HEK293 (cell line): ENCODE measurements around the gene ZFR.
A peak's percentile ranks its signal among the peaks of the same experiment; 100 is the strongest.

Experiments
- CTCF ChIA-PET: fragments of 350-600 bp; formaldehyde crosslinking; extraction: SDS; loops from one replicate; lab custom pipeline; 2021; ENCODE audit warnings: antibody characterized with exemption; lab: Yijun Ruan, JAX
- POLR2A ChIA-PET: fragments of 300-600 bp; formaldehyde crosslinking; extraction: SDS; loops from one replicate; lab custom pipeline; 2020; ENCODE audit warnings: antibody characterized with exemption, inconsistent platforms; lab: Yijun Ruan, JAX
- H3K27ac ChIP-seq: fragments of 200-500 bp; sonication (Bioruptor generic); 2 replicates; pipeline ENCODE4 v1.5.1; 2014; ENCODE audit warnings: low read depth, low read length, control low read depth, inconsistent platforms; ENCODE audit errors: extremely low read depth
- H3K36me3 ChIP-seq, 2 experiments: fragments of 200-500 bp in 1 of 2; sonication (Bioruptor generic) in 1 of 2; 1 replicate in 1 of 2; 2 replicates in 1 of 2; pipeline ENCODE4 v1.5.1; 2014 to 2017; ENCODE audit warnings: inconsistent platforms in 2 of 2, low read length in 2 of 2; ENCODE audit not compliant: control insufficient read depth in 2 of 2, insufficient read depth in 1 of 2
- H3K4me1 ChIP-seq: fragments of 200-500 bp; sonication (Bioruptor generic); 2 replicates; pipeline ENCODE4 v1.5.1; 2014; ENCODE audit warnings: mild to moderate bottlenecking, low read length, inconsistent platforms; ENCODE audit not compliant: control insufficient read depth, insufficient read depth
- H3K4me3 ChIP-seq: 2 replicates; pipeline ENCODE4 v1.5.1; 2011; ENCODE audit warnings: low read depth, mild to moderate bottlenecking, control low read depth, low read length, moderate library complexity
- H3K9me3 ChIP-seq: fragments of 200-500 bp; sonication (Bioruptor generic); 2 replicates; pipeline ENCODE4 v1.5.1; 2014; ENCODE audit warnings: low read depth, low read length, inconsistent platforms; ENCODE audit not compliant: control insufficient read depth, insufficient read depth
- FEZF1 ChIP-seq: fragments of 450-650 bp; formaldehyde crosslinking; IDR thresholded peaks from 2 replicates; pipeline ENCODE4 v1.5.1; 2016; ENCODE audit warnings: missing biosample characterization, missing genetic modification characterization
- HOXA7 ChIP-seq: sonication (generic); formaldehyde crosslinking; IDR thresholded peaks from 2 replicates; pipeline ENCODE4 v1.8.1; 2022; ENCODE audit warnings: missing genetic modification reagents, borderline replicate concordance
- INSM2 ChIP-seq: fragments of 450-650 bp; formaldehyde crosslinking; IDR thresholded peaks from 2 replicates; pipeline ENCODE4 v1.5.1; 2016; ENCODE audit warnings: missing biosample characterization, missing genetic modification characterization
- SCRT2 ChIP-seq: fragments of 450-650 bp; formaldehyde crosslinking; IDR thresholded peaks from 2 replicates; pipeline ENCODE4 v1.5.1; 2016; ENCODE audit warnings: missing biosample characterization, missing genetic modification characterization
- SETDB1 ChIP-seq: IDR thresholded peaks from one replicate; pipeline ENCODE4 v1.6.1; 2017; ENCODE audit warnings: mild to moderate bottlenecking, low read length, moderate library complexity, mixed read lengths; ENCODE audit not compliant: insufficient read length
- ZNF19 ChIP-seq: fragments of 450-650 bp; formaldehyde crosslinking; IDR thresholded peaks from 2 replicates; pipeline ENCODE4; 2016; ENCODE audit warnings: missing biosample characterization, missing genetic modification characterization, low read depth
- ZNF280D ChIP-seq: fragments of 450-650 bp; formaldehyde crosslinking; IDR thresholded peaks from 2 replicates; pipeline ENCODE4 v1.5.1; 2016; ENCODE audit warnings: missing biosample characterization, missing genetic modification characterization
- ZNF292 ChIP-seq: fragments of 450-650 bp; formaldehyde crosslinking; IDR thresholded peaks from 2 replicates; pipeline ENCODE4 v1.5.1; 2016; ENCODE audit warnings: low read depth, missing biosample characterization, missing genetic modification characterization, borderline replicate concordance
- ZNF302 ChIP-seq: fragments of 450-650 bp; formaldehyde crosslinking; IDR thresholded peaks from 2 replicates; pipeline ENCODE4 v1.5.1; 2016; ENCODE audit warnings: missing biosample characterization, missing genetic modification characterization, low read depth
- ZNF335 ChIP-seq: fragments of 450-650 bp; formaldehyde crosslinking; conservative IDR thresholded peaks from 2 replicates; pipeline ENCODE4 v1.5.1; 2016; ENCODE audit warnings: missing biosample characterization, missing genetic modification characterization
- ZNF354C ChIP-seq: fragments of 450-650 bp; formaldehyde crosslinking; IDR thresholded peaks from 2 replicates; pipeline ENCODE4 v1.5.1; 2016; ENCODE audit warnings: missing biosample characterization, missing genetic modification characterization, low read depth, borderline replicate concordance
- ZNF558 ChIP-seq: fragments of 450-650 bp; formaldehyde crosslinking; IDR thresholded peaks from 2 replicates; pipeline ENCODE4 v1.5.1; 2016; ENCODE audit warnings: missing biosample characterization, missing genetic modification characterization
- ZNF777 ChIP-seq: fragments of 450-650 bp; formaldehyde crosslinking; IDR thresholded peaks from 2 replicates; pipeline ENCODE4 v1.5.1; 2017; ENCODE audit warnings: missing biosample characterization, missing genetic modification characterization, borderline replicate concordance
- ZNF837 ChIP-seq: fragments of 450-650 bp; formaldehyde crosslinking; IDR thresholded peaks from 2 replicates; pipeline ENCODE4 v1.5.1; 2016; ENCODE audit warnings: missing biosample characterization, missing genetic modification characterization
- ZSCAN16 ChIP-seq: fragments of 450-650 bp; formaldehyde crosslinking; IDR thresholded peaks from 2 replicates; pipeline ENCODE4 v1.5.1; 2016; ENCODE audit warnings: missing biosample characterization, missing genetic modification characterization
- ZSCAN4 ChIP-seq: fragments of 450-650 bp; formaldehyde crosslinking; IDR thresholded peaks from 2 replicates; pipeline ENCODE4 v1.5.1; 2017; ENCODE audit warnings: missing biosample characterization, missing genetic modification characterization

Gene ZFR

GRCh38 chr5:32352685-32353084, 91.9 kb downstream of the ZFR start:
- TF ChIP-seq ZNF302 (tag by site-specific recombination) (no peak), ZSCAN16 (tag by site-specific recombination) (no peak), ZNF292 (tag by site-specific recombination) (no peak), ZNF354C (tag by site-specific recombination) (no peak), HOXA7 (CRISPR knock-in tag) (no peak), INSM2 (tag by site-specific recombination) (no peak), ZNF837 (tag by site-specific recombination) (no peak), ZNF335 (tag by site-specific recombination) (no peak), FEZF1 (tag by site-specific recombination) (no peak)
- TF ChIP-seq, all 188 proteins: peak for 0
- Histone ChIP-seq H3K36me3 (peaks cover 27 to 30% of the 10 kb centered on the region in 2 experiments), H3K4me3 (no peak overlapping the region), H3K27ac (no peak overlapping the region), H3K9me3 (no peaks in the 10 kb centered on the region), H3K4me1 (peaks cover 4% of the 10 kb centered on the region; the same call in 1 of the 2 replicates)
- POLR2A ChIA-PET = no interaction called here
- CTCF ChIA-PET = interaction anchor here (0.6 kb wide), 1 partner anchor 181 kb away, joined by 3 read pairs; no protein-coding TSS in a partner anchor

- CTCF ChIA-PET = interaction anchor here (1.9 kb wide), 1 partner anchor 17 kb away, joined by 9 read pairs; no protein-coding TSS in a partner anchor
- H3K9me3 ChIP-seq = no peaks in the 10 kb centered on the region
- TF ChIP-seq SCRT2 (peak; percentile 33; the same call in 1 of the 2 replicates), ZNF280D (0 out of 2 replicates have a peak, but pooled peaks have one; percentile 71), ZNF558 (tag by site-specific recombination) (no peak), ZNF19 (tag by site-specific recombination) (no peak), ZNF777 (tag by site-specific recombination) (no peak), ZSCAN4 (tag by site-specific recombination) (no peak), SETDB1 (peak; percentile 98)
Measured at GRCh38 chr5:32346869-32347268, 97.7 kb downstream of the ZFR start.

More at GRCh38 chr5:32346869-32347268, 97.7 kb downstream of the ZFR start:
- POLR2A ChIA-PET = no interaction called here
- H3K4me1 ChIP-seq = no peaks in the 10 kb centered on the region
- H3K27ac ChIP-seq = no peak overlapping the region
- H3K4me3 ChIP-seq = no peak overlapping the region
- no peaks in the 10 kb centered on the region; a peak in 1 of 3 replicates for H3K36me3 ChIP-seq
